ENCODE results near the gene ADAMTS3. TPM values are rescaled to one million over a fixed set of nuclear protein-coding genes. Genes with fewer than 3 reads are reported as not detected.

ADAMTS3 gene
- total and polyA plus RNA-seq, 3 experiments from 2014 or later, result not detected

- POLR2A ChIA-PET, result no interaction called here
- Mint-ChIP-seq H3K36me3 (no peaks in the 10 kb centered on the region), H3K27ac (peak overlapping the region in 1 of 8 donors; percentile 66), H3K4me1 (no peaks in the 10 kb centered on the region), H3K4me3 (no peak overlapping the region), H3K27me3 (peaks cover 0 to 3% of the 10 kb centered on the region in 2 donors), H3K9me3 (no peaks in the 10 kb centered on the region)
- Histone ChIP-seq H3K27ac (ENCODE audit: low read depth, low read length) (no peak overlapping the region), H3K36me3 (ENCODE audit: insufficient read depth, low read length) (no peaks in the 10 kb centered on the region), H3K4me1 (ENCODE audit: insufficient read depth, low read length) (no peaks in the 10 kb centered on the region), H3K4me3 (ENCODE audit: low read length) (no peak overlapping the region), H3K27me3 (ENCODE audit: insufficient read depth, low read length, poor library complexity, severe bottlenecking) (no peaks in the 10 kb centered on the region), H3K9me3 (ENCODE audit: low read length) (no peaks in the 10 kb centered on the region)
- DNase-seq, result no peak
- CTCF ChIA-PET, result interaction anchor here (1.8 kb wide), 1 partner anchor 18 kb away, joined by 5 read pairs; no protein-coding TSS in a partner anchor
Observed at GRCh38 chr4:72301759-72302158, 267.3 kb downstream of the ADAMTS3 start.

- Mint-ChIP-seq H3K4me1 (no peaks in the 10 kb centered on the region), H3K27me3 (peaks cover 0 to 3% of the 10 kb centered on the region in 2 donors), H3K9me3 (no peaks in the 10 kb centered on the region), H3K27ac (no peak overlapping the region), H3K4me3 (no peak overlapping the region), H3K36me3 (no peaks in the 10 kb centered on the region)
- ChIA-PET CTCF (interaction anchor here (1.8 kb wide), 1 partner anchor 19 kb away, joined by 5 read pairs; no protein-coding TSS in a partner anchor), POLR2A (no interaction called here)
- H3K27me3 ChIP-seq (ENCODE audit: insufficient read depth, low read length, poor library complexity, severe bottlenecking), result no peaks in the 10 kb centered on the region
- no peak overlapping the region for H3K4me3 ChIP-seq (ENCODE audit: low read length)
- H3K9me3 ChIP-seq (ENCODE audit: low read length), result no peaks in the 10 kb centered on the region
- no peak overlapping the region for H3K27ac ChIP-seq (ENCODE audit: low read depth, low read length)
- no peaks in the 10 kb centered on the region for H3K4me1 ChIP-seq (ENCODE audit: insufficient read depth, low read length)
- H3K36me3 ChIP-seq (ENCODE audit: insufficient read depth, low read length), result no peaks in the 10 kb centered on the region
- no peak for DNase-seq
Observed at GRCh38 chr4:72300126-72300525, 268.9 kb downstream of the ADAMTS3 start.

GRCh38 chr4:72295966-72296557 is 273.0 kb downstream of the ADAMTS3 start:
- no peak overlapping the region for H3K4me3 ChIP-seq (ENCODE audit: low read length)
- no peaks in the 10 kb centered on the region for H3K4me1 ChIP-seq (ENCODE audit: insufficient read depth, low read length)
- H3K27ac ChIP-seq (ENCODE audit: low read depth, low read length), result no peak overlapping the region
- ChIA-PET CTCF (no interaction called here), POLR2A (no interaction called here)
- no peaks in the 10 kb centered on the region for H3K36me3 ChIP-seq (ENCODE audit: insufficient read depth, low read length)
- Mint-ChIP-seq H3K4me3 (no peak overlapping the region), H3K4me1 (no peaks in the 10 kb centered on the region), H3K9me3 (no peaks in the 10 kb centered on the region), H3K36me3 (no peaks in the 10 kb centered on the region), H3K27me3 (peaks cover 3 to 6% of the 10 kb centered on the region in 2 donors), H3K27ac (no peak overlapping the region)
- no peaks in the 10 kb centered on the region for H3K9me3 ChIP-seq (ENCODE audit: low read length)
- DNase-seq, result no peak
- H3K27me3 ChIP-seq (ENCODE audit: insufficient read depth, low read length, poor library complexity, severe bottlenecking), result no peaks in the 10 kb centered on the region

DNA sequence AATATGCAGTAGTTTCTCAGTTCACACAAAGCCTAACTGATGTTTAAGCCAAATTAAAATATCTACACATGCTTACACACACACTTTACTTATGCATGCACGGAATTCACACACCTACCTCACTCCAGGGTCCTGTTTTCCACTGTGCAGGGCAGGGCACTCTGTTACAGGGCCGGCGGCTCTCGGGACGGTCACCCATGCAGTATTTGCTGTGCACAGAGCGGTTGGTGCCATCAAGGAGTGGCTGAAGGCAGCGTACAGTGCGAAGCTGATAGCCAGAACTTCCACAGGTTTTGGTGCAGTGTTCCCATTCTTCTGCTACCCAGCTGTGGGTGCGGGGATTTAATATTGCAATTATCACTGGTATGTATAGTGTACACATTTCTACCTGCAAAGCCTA is 278.3 kb downstream of the ADAMTS3 start:
- Histone ChIP-seq H3K9me3 (ENCODE audit: low read length) (no peaks in the 10 kb centered on the region), H3K27me3 (ENCODE audit: insufficient read depth, low read length, poor library complexity, severe bottlenecking) (no peaks in the 10 kb centered on the region), H3K4me3 (ENCODE audit: low read length) (no peak overlapping the region), H3K27ac (ENCODE audit: low read depth, low read length) (no peak overlapping the region), H3K36me3 (ENCODE audit: insufficient read depth, low read length) (no peaks in the 10 kb centered on the region), H3K4me1 (ENCODE audit: insufficient read depth, low read length) (no peaks in the 10 kb centered on the region)
- no peaks in the 10 kb centered on the region for H3K9me3 Mint-ChIP-seq
- CTCF ChIA-PET, result no interaction called here
- POLR2A ChIA-PET, result no interaction called here
- H3K27ac Mint-ChIP-seq, result no peak overlapping the region
- DNase-seq, result no peak
- H3K27me3 Mint-ChIP-seq, result peaks cover 3% of the 10 kb centered on the region in 2 donors
- H3K4me1 Mint-ChIP-seq, result no peaks in the 10 kb centered on the region
- no peaks in the 10 kb centered on the region for H3K36me3 Mint-ChIP-seq
- H3K4me3 Mint-ChIP-seq, result no peak overlapping the region

DNA sequence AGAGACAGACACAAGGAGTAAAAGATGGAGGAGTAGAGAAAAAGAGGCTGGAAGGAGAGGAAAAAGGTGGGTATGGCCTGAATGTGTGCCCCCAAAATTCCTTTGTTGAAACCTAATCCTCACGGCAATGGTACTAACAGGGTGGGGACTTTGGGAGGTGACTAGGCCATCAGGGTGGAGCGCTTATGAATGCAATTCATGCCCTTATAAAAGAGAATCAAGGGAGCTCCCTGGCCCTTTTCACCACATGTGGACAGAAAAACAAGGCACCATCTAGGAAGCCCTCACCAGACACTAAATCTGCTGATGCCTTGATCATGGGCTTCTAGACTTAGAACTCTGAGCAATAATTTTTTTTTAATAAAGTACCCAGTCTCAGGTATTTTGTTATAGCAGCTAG is 282.1 kb downstream of the ADAMTS3 start:
- no peak for DNase-seq
- Histone ChIP-seq H3K4me3 (ENCODE audit: low read length) (no peak overlapping the region), H3K4me1 (ENCODE audit: insufficient read depth, low read length) (no peaks in the 10 kb centered on the region), H3K36me3 (ENCODE audit: insufficient read depth, low read length) (no peaks in the 10 kb centered on the region), H3K9me3 (ENCODE audit: low read length) (no peaks in the 10 kb centered on the region), H3K27ac (ENCODE audit: low read depth, low read length) (no peak overlapping the region), H3K27me3 (ENCODE audit: insufficient read depth, low read length, poor library complexity, severe bottlenecking) (no peaks in the 10 kb centered on the region)
- H3K4me3 Mint-ChIP-seq, result no peak overlapping the region
- no peaks in the 10 kb centered on the region for H3K9me3 Mint-ChIP-seq
- no peaks in the 10 kb centered on the region for H3K36me3 Mint-ChIP-seq
- H3K27me3 Mint-ChIP-seq, result peaks cover 2 to 3% of the 10 kb centered on the region in 2 donors
- no peak overlapping the region for H3K27ac Mint-ChIP-seq
- no peaks in the 10 kb centered on the region for H3K4me1 Mint-ChIP-seq
- POLR2A ChIA-PET, result no interaction called here
- CTCF ChIA-PET, result no interaction called here

DNA sequence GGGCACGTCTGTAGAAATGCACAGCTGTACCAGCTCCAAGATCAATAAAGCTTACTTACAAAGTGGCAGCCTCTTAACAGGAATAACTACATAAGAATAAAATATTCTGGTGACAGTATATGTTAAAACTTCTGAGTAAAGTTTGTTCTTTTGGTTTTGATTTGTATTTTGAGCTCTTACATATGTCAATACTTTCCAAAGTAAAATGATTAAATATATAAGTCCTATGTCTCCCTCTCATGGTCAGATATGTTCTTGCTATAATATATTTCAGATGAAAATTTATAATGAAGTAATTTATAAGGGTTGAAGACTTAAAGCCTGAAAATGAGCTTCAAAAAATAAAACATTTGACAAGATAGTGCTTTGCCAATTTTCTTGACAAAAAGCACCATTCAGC is 282.8 kb downstream of the ADAMTS3 start:
- Histone ChIP-seq H3K27me3 (ENCODE audit: insufficient read depth, low read length, poor library complexity, severe bottlenecking) (no peaks in the 10 kb centered on the region), H3K27ac (ENCODE audit: low read depth, low read length) (no peak overlapping the region), H3K36me3 (ENCODE audit: insufficient read depth, low read length) (no peaks in the 10 kb centered on the region), H3K4me3 (ENCODE audit: low read length) (no peak overlapping the region), H3K4me1 (ENCODE audit: insufficient read depth, low read length) (no peaks in the 10 kb centered on the region), H3K9me3 (ENCODE audit: low read length) (no peaks in the 10 kb centered on the region)
- Mint-ChIP-seq H3K4me3 (no peak overlapping the region), H3K4me1 (no peaks in the 10 kb centered on the region), H3K27ac (no peak overlapping the region), H3K9me3 (no peaks in the 10 kb centered on the region), H3K36me3 (no peaks in the 10 kb centered on the region), H3K27me3 (peaks cover 2 to 3% of the 10 kb centered on the region in 2 donors)
- DNase-seq, result no peak
- ChIA-PET CTCF (no interaction called here), POLR2A (no interaction called here)

GRCh38 chr4:72283357-72283756 is 285.7 kb downstream of the ADAMTS3 start:
- no peaks in the 10 kb centered on the region for H3K4me1 Mint-ChIP-seq
- CTCF ChIA-PET, result no interaction called here

GRCh38 chr4:72280252-72280651 is 288.8 kb downstream of the ADAMTS3 start:
- H3K27me3 ChIP-seq (ENCODE audit: insufficient read depth, low read length, poor library complexity, severe bottlenecking), result no peaks in the 10 kb centered on the region
- Mint-ChIP-seq H3K27ac (no peak overlapping the region), H3K4me1 (no peaks in the 10 kb centered on the region), H3K9me3 (no peaks in the 10 kb centered on the region), H3K27me3 (peaks cover 2 to 3% of the 10 kb centered on the region in 2 donors), H3K4me3 (no peak overlapping the region), H3K36me3 (no peaks in the 10 kb centered on the region)
- ChIA-PET CTCF (no interaction called here), POLR2A (no interaction called here)
- H3K27ac ChIP-seq (ENCODE audit: low read depth, low read length), result no peak overlapping the region
- H3K9me3 ChIP-seq (ENCODE audit: low read length), result no peaks in the 10 kb centered on the region
- no peak for DNase-seq
- H3K4me3 ChIP-seq (ENCODE audit: low read length), result no peak overlapping the region
- H3K4me1 ChIP-seq (ENCODE audit: insufficient read depth, low read length), result no peaks in the 10 kb centered on the region
- no peaks in the 10 kb centered on the region for H3K36me3 ChIP-seq (ENCODE audit: insufficient read depth, low read length)

More at GRCh38 chr4:72283357-72283756, 285.7 kb downstream of the ADAMTS3 start:
- Histone ChIP-seq H3K4me3 (ENCODE audit: low read length) (no peak overlapping the region), H3K4me1 (ENCODE audit: insufficient read depth, low read length) (no peaks in the 10 kb centered on the region), H3K36me3 (ENCODE audit: insufficient read depth, low read length) (no peaks in the 10 kb centered on the region), H3K27me3 (ENCODE audit: insufficient read depth, low read length, poor library complexity, severe bottlenecking) (no peaks in the 10 kb centered on the region), H3K27ac (ENCODE audit: low read depth, low read length) (no peak overlapping the region), H3K9me3 (ENCODE audit: low read length) (no peaks in the 10 kb centered on the region)
- POLR2A ChIA-PET, result no interaction called here
- Mint-ChIP-seq H3K4me3 (no peak overlapping the region), H3K27ac (no peak overlapping the region), H3K36me3 (no peaks in the 10 kb centered on the region), H3K9me3 (no peaks in the 10 kb centered on the region), H3K27me3 (peaks cover 2 to 3% of the 10 kb centered on the region in 2 donors)
- no peak for DNase-seq

- H3K4me1 Mint-ChIP-seq, result no peaks in the 10 kb centered on the region
- no peaks in the 10 kb centered on the region for H3K36me3 ChIP-seq (ENCODE audit: insufficient read depth, low read length)
- no peaks in the 10 kb centered on the region for H3K36me3 Mint-ChIP-seq
- no peaks in the 10 kb centered on the region for H3K9me3 ChIP-seq (ENCODE audit: low read length)
- H3K4me3 Mint-ChIP-seq, result no peak overlapping the region
- DNase-seq, result no peak
- H3K27ac Mint-ChIP-seq, result no peak overlapping the region
- H3K4me1 ChIP-seq (ENCODE audit: insufficient read depth, low read length), result no peaks in the 10 kb centered on the region
- H3K4me3 ChIP-seq (ENCODE audit: low read length), result no peak overlapping the region
- ChIA-PET POLR2A (no interaction called here), CTCF (no interaction called here)
- no peaks in the 10 kb centered on the region for H3K27me3 ChIP-seq (ENCODE audit: insufficient read depth, low read length, poor library complexity, severe bottlenecking)
- no peak overlapping the region for H3K27ac ChIP-seq (ENCODE audit: low read depth, low read length)
- peaks cover 0 to 8% (median 0%) of the 10 kb centered on the region in 5 donors for H3K9me3 Mint-ChIP-seq
- peaks cover 0 to 2% of the 10 kb centered on the region in 2 donors for H3K27me3 Mint-ChIP-seq
Observed at GRCh38 chr4:72275381-72275780, 293.6 kb downstream of the ADAMTS3 start.

Measured in CD8-positive, alpha-beta memory T cell (primary cell).